IPS-11a (cell line): ENCODE data around the gene IL1F10.

ENCODE experiments used
- H3K4me3 ChIP-seq: one replicate; pipeline ENCODE4 v1.5.1; 2013; ENCODE audit warnings: low read depth, low read length, control low read depth

IL1F10 gene

GRCh38 chr2:113067681-113068080 lies at the start of gene IL1F10:
Gene IL1F10 (plus strand): TSS chr2:113067970. CDS start chr2:113072739, 4,769 bp downstream.
- H3K4me3 ChIP-seq = no peak within 1 kb of the TSS

- H3K4me3 ChIP-seq = no peak overlapping the region
Measured at GRCh38 chr2:113018509-113018908, 49.3 kb upstream of the IL1F10 start.

- no peak overlapping the region for H3K4me3 ChIP-seq
Measured at GRCh38 chr2:113021312-113021711, 46.5 kb upstream of the IL1F10 start.

- H3K4me3 ChIP-seq = no peak overlapping the region
Measured at GRCh38 chr2:113024764-113025163, 43.0 kb upstream of the IL1F10 start.

- no peak overlapping the region for H3K4me3 ChIP-seq
Measured at GRCh38 chr2:113025737-113026136, 42.0 kb upstream of the IL1F10 start.

GRCh38 chr2:113027691-113028090 lies 40.1 kb upstream of the IL1F10 start:
- no peak overlapping the region for H3K4me3 ChIP-seq

- H3K4me3 ChIP-seq = no peak overlapping the region
Measured at GRCh38 chr2:113028112-113028511, 39.7 kb upstream of the IL1F10 start.

GRCh38 chr2:113032737-113033136 lies 35.0 kb upstream of the IL1F10 start:
- no peak overlapping the region for H3K4me3 ChIP-seq

GRCh38 chr2:113034016-113034415 lies 33.8 kb upstream of the IL1F10 start:
- H3K4me3 ChIP-seq = no peak overlapping the region

- no peak overlapping the region for H3K4me3 ChIP-seq
Measured at GRCh38 chr2:113036763-113037162, 31.0 kb upstream of the IL1F10 start.

GRCh38 chr2:113038291-113038690 lies 29.5 kb upstream of the IL1F10 start:
- H3K4me3 ChIP-seq = no peak overlapping the region

- H3K4me3 ChIP-seq = no peak overlapping the region
Measured at GRCh38 chr2:113039158-113039557, 28.6 kb upstream of the IL1F10 start.

- no peak overlapping the region for H3K4me3 ChIP-seq
Measured at GRCh38 chr2:113039719-113040118, 28.1 kb upstream of the IL1F10 start.

GRCh38 chr2:113041871-113042270 lies 25.9 kb upstream of the IL1F10 start:
- no peak overlapping the region for H3K4me3 ChIP-seq

GRCh38 chr2:113046465-113046864 lies 21.3 kb upstream of the IL1F10 start:
- no peak overlapping the region for H3K4me3 ChIP-seq

GRCh38 chr2:113050921-113051895 lies 16.6 kb upstream of the IL1F10 start:
- H3K4me3 ChIP-seq = no peak overlapping the region

GRCh38 chr2:113052396-113052917 lies 15.3 kb upstream of the IL1F10 start, which contains the start of gene IL36B:
Gene IL36B (minus strand): TSS chr2:113052867.
- H3K4me3 ChIP-seq = no peak within 1 kb of the TSS

GRCh38 chr2:113053666-113054065 lies 14.1 kb upstream of the IL1F10 start:
- no peak overlapping the region for H3K4me3 ChIP-seq

GRCh38 chr2:113054066-113054465 lies 13.7 kb upstream of the IL1F10 start:
- H3K4me3 ChIP-seq = no peak overlapping the region

- H3K4me3 ChIP-seq = no peak overlapping the region
Measured at GRCh38 chr2:113056521-113056920, 11.2 kb upstream of the IL1F10 start.

- no peak overlapping the region for H3K4me3 ChIP-seq
Measured at GRCh38 chr2:113057117-113057516, 10.7 kb upstream of the IL1F10 start.

GRCh38 chr2:113058411-113058994 lies 9.3 kb upstream of the IL1F10 start:
- no peak overlapping the region for H3K4me3 ChIP-seq
